Suprapubic skin (tissue), 4 donors: ENCODE data around the gene SMAD5.

Experiments
- EP300 ChIP-seq: sonication (generic); formaldehyde crosslinking; IDR thresholded peaks from one replicate; pipeline ENCODE4 v1.6.1; 2017; ENCODE audit warnings: antibody characterized with exemption
- POLR2A ChIP-seq, 2 donors: fragments of 450-650 bp; IDR thresholded peaks; one replicate each; pipeline ENCODE4 v1.6.1; 2017; ENCODE audit warnings: antibody characterized with exemption in 2 of 2, mild to moderate bottlenecking in 2 of 2, moderate library complexity in 2 of 2
- POLR2AphosphoS5 ChIP-seq, 3 donors: sonication (generic); formaldehyde crosslinking; IDR thresholded peaks; one replicate each; pipeline ENCODE4 v1.6.1; 2017; ENCODE audit warnings: antibody characterized with exemption in 3 of 3
- TF ChIP-seq, protein P1 (sequence below), 2 donors: fragments of 200-600 bp in 1 of 2; fragments of 450-650 bp in 1 of 2; sonication (generic) in 1 of 2; IDR thresholded peaks; one replicate each; pipeline ENCODE4 v1.5.1; 2016 to 2019; ENCODE audit warnings: antibody characterized with exemption in 2 of 2, mild to moderate bottlenecking in 1 of 2, moderate library complexity in 1 of 2

DNA sequence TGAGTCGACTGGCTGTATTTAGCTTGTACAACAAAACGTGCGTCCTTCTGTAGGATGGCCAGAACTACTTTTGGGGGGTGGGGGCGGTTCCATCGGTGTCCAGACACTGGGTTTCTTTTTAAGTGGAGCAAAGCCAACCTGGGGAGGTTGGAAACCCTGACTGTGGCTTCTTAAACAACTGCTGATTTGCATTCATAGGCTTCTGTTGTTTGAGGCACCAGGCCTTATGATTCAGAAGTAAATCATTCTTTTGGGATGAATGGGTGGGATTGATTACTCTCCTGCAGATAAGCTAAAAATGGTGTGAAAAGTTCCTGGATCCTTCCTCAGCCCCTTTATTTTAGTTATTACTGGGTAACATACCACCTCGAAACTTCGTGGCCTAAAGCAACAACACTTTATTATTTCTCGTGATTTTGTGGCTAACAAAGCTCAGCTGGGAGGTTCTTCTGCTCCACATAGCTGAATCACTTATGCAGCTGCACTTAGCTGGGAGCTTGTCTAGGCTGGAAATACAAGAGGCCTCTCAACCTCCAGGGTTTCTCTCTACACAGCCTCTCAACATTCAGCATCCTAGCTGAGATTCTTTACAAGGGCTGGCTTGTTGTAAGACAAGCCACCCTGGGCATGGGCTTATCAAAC is 72.5 kb downstream of the SMAD5 start:
- TF ChIP-seq, protein P1, sequence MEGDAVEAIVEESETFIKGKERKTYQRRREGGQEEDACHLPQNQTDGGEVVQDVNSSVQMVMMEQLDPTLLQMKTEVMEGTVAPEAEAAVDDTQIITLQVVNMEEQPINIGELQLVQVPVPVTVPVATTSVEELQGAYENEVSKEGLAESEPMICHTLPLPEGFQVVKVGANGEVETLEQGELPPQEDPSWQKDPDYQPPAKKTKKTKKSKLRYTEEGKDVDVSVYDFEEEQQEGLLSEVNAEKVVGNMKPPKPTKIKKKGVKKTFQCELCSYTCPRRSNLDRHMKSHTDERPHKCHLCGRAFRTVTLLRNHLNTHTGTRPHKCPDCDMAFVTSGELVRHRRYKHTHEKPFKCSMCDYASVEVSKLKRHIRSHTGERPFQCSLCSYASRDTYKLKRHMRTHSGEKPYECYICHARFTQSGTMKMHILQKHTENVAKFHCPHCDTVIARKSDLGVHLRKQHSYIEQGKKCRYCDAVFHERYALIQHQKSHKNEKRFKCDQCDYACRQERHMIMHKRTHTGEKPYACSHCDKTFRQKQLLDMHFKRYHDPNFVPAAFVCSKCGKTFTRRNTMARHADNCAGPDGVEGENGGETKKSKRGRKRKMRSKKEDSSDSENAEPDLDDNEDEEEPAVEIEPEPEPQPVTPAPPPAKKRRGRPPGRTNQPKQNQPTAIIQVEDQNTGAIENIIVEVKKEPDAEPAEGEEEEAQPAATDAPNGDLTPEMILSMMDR (IDR thresholded peaks at IDR 0.05), result no peak
- no peak for TF ChIP-seq POLR2A (IDR thresholded peaks at IDR 0.05)
- no peak for TF ChIP-seq EP300
- TF ChIP-seq POLR2AphosphoS5 (IDR thresholded peaks at IDR 0.05), result no peak
